ENCODE data around the gene SH2D3A. TPM values are rescaled to one million over a fixed set of nuclear protein-coding genes. Genes with fewer than 3 reads are reported as not detected.

The SH2D3A gene
- total RNA-seq, 1 experiment from 2014 or later, result 30.3 TPM

- Mint-ChIP-seq H3K36me3 (peaks cover 9% of the 10 kb centered on the region), H3K9me3 (no peaks in the 10 kb centered on the region), H3K4me3 (peak overlapping the region; percentile 97), H3K4me1 (peaks cover 42% of the 10 kb centered on the region), H3K27me3 (ENCODE audit: low read depth) (no peaks in the 10 kb centered on the region), H3K27ac (peak overlapping the region; percentile 97)
- DNase-seq (ENCODE audit: low spot score), result no peak
- TF ChIP-seq ELF4 (CRISPR knock-in tag; IDR thresholded peaks at IDR 0.05; ENCODE audit: low read depth) (no peak), SMAD3 (CRISPR knock-in tag; IDR thresholded peaks at IDR 0.05; ENCODE audit: borderline replicate concordance) (no peak), HMGXB4 (CRISPR knock-in tag; IDR thresholded peaks at IDR 0.05) (no peak), ZNF512 (CRISPR knock-in tag; IDR thresholded peaks at IDR 0.05; ENCODE audit: borderline replicate concordance) (no peak), ERG (CRISPR knock-in tag; IDR thresholded peaks at IDR 0.05) (no peak), TCF7 (CRISPR knock-in tag; IDR thresholded peaks at IDR 0.05; ENCODE audit: low read depth) (no peak), ZNF232 (CRISPR knock-in tag; IDR thresholded peaks at IDR 0.05) (no peak)
- ATAC-seq, result no peak
- ChIA-PET CTCF (interaction anchor here (0.8 to 4.6 kb wide), 17 partner anchors 9 to 518 kb away, joined by 3 to 85 read pairs (median 6); partner anchors contain the start of genes SH2D3A and VAV1), POLR2A (interaction anchor here (0.5 to 3.9 kb wide), 5 partner anchors 16 to 571 kb away, joined by 3 to 29 read pairs (median 5); partner anchors contain the start of gene SH2D3A)
Measured at GRCh38 chr19:6736917-6737283, 30.3 kb downstream of the SH2D3A start.

- POLR2A ChIA-PET, result interaction anchor here (0.5 kb wide), 1 partner anchor 55 kb away, joined by 3 read pairs; no protein-coding TSS in a partner anchor
- ATAC-seq, result peak; percentile 4
- H3K36me3 Mint-ChIP-seq, result peaks cover 9% of the 10 kb centered on the region
- peaks cover 38% of the 10 kb centered on the region for H3K4me1 Mint-ChIP-seq
- H3K27me3 Mint-ChIP-seq (ENCODE audit: low read depth), result no peaks in the 10 kb centered on the region
- CTCF ChIA-PET, result interaction anchor here (0.5 to 4.6 kb wide), 12 partner anchors 8 to 518 kb away, joined by 3 to 31 read pairs (median 4); partner anchors contain the start of genes KHSRP and VAV1
- TF ChIP-seq ZNF416 (CRISPR knock-in tag; IDR thresholded peaks at IDR 0.05), result no peak
- TF ChIP-seq KAT7 (CRISPR knock-in tag; IDR thresholded peaks at IDR 0.05; ENCODE audit: borderline replicate concordance), result no peak
- no peak for TF ChIP-seq NR3C1 (CRISPR knock-in tag; conservative IDR thresholded peaks at IDR 0.05; ENCODE audit: low read depth)
- TF ChIP-seq USF1 (CRISPR knock-in tag; IDR thresholded peaks at IDR 0.05), result no peak
- 0 out of 2 replicates have a peak, but pooled peaks have one; percentile 0 for TF ChIP-seq ARID4B (CRISPR knock-in tag; IDR thresholded peaks at IDR 0.05; ENCODE audit: borderline replicate concordance)
- TF ChIP-seq GABPB1 (CRISPR knock-in tag; IDR thresholded peaks at IDR 0.05), result peak; percentile 61
- TF ChIP-seq ELF4 (CRISPR knock-in tag; IDR thresholded peaks at IDR 0.05; ENCODE audit: low read depth), result no peak
- peak; percentile 11; the same call in 1 of the 2 replicates for TF ChIP-seq ZNF423 (CRISPR knock-in tag; IDR thresholded peaks at IDR 0.05)
- no peak for TF ChIP-seq ZNF121 (CRISPR knock-in tag; IDR thresholded peaks at IDR 0.05)
- H3K9me3 Mint-ChIP-seq, result no peaks in the 10 kb centered on the region
- H3K27ac Mint-ChIP-seq, result peak overlapping the region; percentile 97
- peak; percentile 65 for DNase-seq (ENCODE audit: low spot score)
- H3K4me3 Mint-ChIP-seq, result peak overlapping the region; percentile 97
Measured at GRCh38 chr19:6736169-6736916, 30.9 kb downstream of the SH2D3A start.
